Endothelial cell of umbilical vein (primary cell): Measurements from ENCODE around the gene FUT9. TPM values are rescaled to one million over a fixed set of nuclear protein-coding genes. Genes with fewer than 3 reads are reported as not detected.

Source experiments
- BruUV-seq: library from RNA; stranded (reverse); fragments of 400-500 nt; replicated peaks from 2 replicates; lab custom pipeline; 2021; lab: Mats Ljungman, UMichigan
- CTCF ChIA-PET: fragments of 300-600, 350-600 bp; sonication (Branson Sonifier 250); formaldehyde crosslinking; loops from one replicate; lab custom pipeline; 2021; ENCODE audit warnings: antibody characterized with exemption, inconsistent platforms; lab: Charles Lee
- POLR2A ChIA-PET: fragments of 300-600, 350-600 bp; sonication (Branson Sonifier 250); formaldehyde crosslinking; loops from one replicate; lab custom pipeline; 2021; ENCODE audit warnings: antibody characterized with exemption, inconsistent platforms; lab: Charles Lee
- DNase-seq: peaks from one replicate; pipeline ENCODE4 v3.0.0-alpha.2; 2011; ENCODE audit warnings: low read depth, low spot score
- FAIRE-seq: peaks from 2 replicates; lab custom pipeline; 2011; peaks lifted over from hg19 to GRCh38; lab: Jason Lieb, UNC
- H2AFZ ChIP-seq: 2 replicates; pipeline ENCODE4 v1.6.0; 2012; ENCODE audit warnings: low read depth, low read length, control low read depth, inconsistent platforms
- H3K27ac ChIP-seq: 2 replicates; pipeline ENCODE4 v1.5.1; 2011; ENCODE audit warnings: low read depth, mild to moderate bottlenecking, control low read depth, low read length, moderate library complexity; ENCODE audit not compliant: insufficient read depth
- H3K27me3 ChIP-seq, 2 experiments: 2 replicates each; pipeline versions ENCODE4 v1.6.0 to v1.6.1; 2011; ENCODE audit warnings: low read length in 2 of 2, mixed read lengths in 1 of 2; ENCODE audit not compliant: control insufficient read depth in 2 of 2, insufficient read depth in 2 of 2
- H3K36me3 ChIP-seq, 2 experiments: 2 replicates in 1 of 2; 3 replicates in 1 of 2; pipeline ENCODE4 v1.5.1; 2011; ENCODE audit warnings: low read length in 2 of 2, mild to moderate bottlenecking in 1 of 2, moderate library complexity in 1 of 2; ENCODE audit not compliant: control insufficient read depth in 2 of 2, insufficient read depth in 2 of 2; ENCODE audit errors: extremely low read depth in 1 of 2
- H3K4me1 ChIP-seq: 3 replicates; pipeline ENCODE4 v1.5.1; 2011; ENCODE audit warnings: mild to moderate bottlenecking, low read length; ENCODE audit not compliant: control insufficient read depth, insufficient read depth; ENCODE audit errors: extremely low read depth
- H3K4me2 ChIP-seq: 2 replicates; pipeline ENCODE4 v1.6.1; 2011; ENCODE audit warnings: low read length, control low read depth, mixed read lengths; ENCODE audit not compliant: insufficient read depth
- H3K4me3 ChIP-seq, 3 experiments: fragments of 200-600 bp in 1 of 3; sonication (generic), shearing (Covaris generic) in 1 of 3; replicated peaks in 1 of 3; 2 replicates each; pipeline ENCODE4 v1.5.1; 2011 to 2016; ENCODE audit warnings: control low read depth in 3 of 3, low read length in 3 of 3, mild to moderate bottlenecking in 2 of 3, inconsistent platforms in 1 of 3, low read depth in 1 of 3, moderate library complexity in 1 of 3; ENCODE audit not compliant: insufficient read depth in 1 of 3
- H3K79me2 ChIP-seq: 2 replicates; pipeline ENCODE4 v1.6.0; 2012; ENCODE audit warnings: low read length, inconsistent platforms; ENCODE audit not compliant: control insufficient read depth, insufficient read depth
- H3K9ac ChIP-seq: replicated peaks from 2 replicates; pipeline ENCODE3; 2011; ENCODE audit warnings: low read length, control low read depth; ENCODE audit not compliant: insufficient read depth; ENCODE audit errors: extremely low read depth
- H3K9me1 ChIP-seq: replicated peaks from 3 replicates; pipeline ENCODE4 v1.6.0; 2011; ENCODE audit warnings: mild to moderate bottlenecking, low read length; ENCODE audit not compliant: control insufficient read depth, insufficient read depth; ENCODE audit errors: extremely low read depth
- H3K9me3 ChIP-seq: replicated peaks from 2 replicates; pipeline ENCODE4 v1.5.1; 2012; ENCODE audit warnings: low read length, inconsistent platforms; ENCODE audit not compliant: control insufficient read depth, insufficient read depth
- H4K20me1 ChIP-seq: replicated peaks from 2 replicates; pipeline ENCODE3; 2011; ENCODE audit warnings: mild to moderate bottlenecking, low read length; ENCODE audit not compliant: control insufficient read depth, insufficient read depth; ENCODE audit errors: extremely low read depth
- CTCF ChIP-seq, 2 donors: IDR thresholded peaks; 1 replicate in 1 of 2; 2 replicates in 1 of 2; pipeline ENCODE4 v1.5.1; 2011; ENCODE audit warnings: low read length in 2 of 2, mild to moderate bottlenecking in 2 of 2, moderate library complexity in 2 of 2, control low read depth in 1 of 2, inconsistent platforms in 1 of 2, low read depth in 1 of 2; ENCODE audit not compliant: insufficient read depth in 1 of 2; ENCODE audit errors: extremely low read depth in 1 of 2
- EZH2 ChIP-seq: IDR thresholded peaks from 2 replicates; pipeline ENCODE4 v1.6.1; 2012; ENCODE audit warnings: borderline replicate concordance, low read depth, mild to moderate bottlenecking, moderate library complexity, low read length, inconsistent platforms; ENCODE audit not compliant: severe bottlenecking
- FOS ChIP-seq: IDR thresholded peaks from 2 replicates; pipeline ENCODE4 v1.6.1; 2011; ENCODE audit warnings: mild to moderate bottlenecking, low read length, moderate library complexity, borderline replicate concordance; ENCODE audit not compliant: insufficient read depth
- GATA2 ChIP-seq: IDR thresholded peaks from 2 replicates; pipeline ENCODE4 v1.7.0; 2011; ENCODE audit warnings: low read depth, mild to moderate bottlenecking, moderate library complexity, mixed read lengths, low read length; ENCODE audit not compliant: insufficient read length, insufficient read depth
- JUN ChIP-seq: IDR thresholded peaks from 2 replicates; pipeline ENCODE4 v1.6.1; 2011; ENCODE audit warnings: borderline replicate concordance, low read depth; ENCODE audit not compliant: insufficient read length, insufficient read depth
- MAX ChIP-seq: IDR thresholded peaks from 2 replicates; pipeline ENCODE4 v1.6.1; 2011; ENCODE audit not compliant: insufficient read depth, insufficient read length
- MYC ChIP-seq: IDR thresholded peaks from one replicate; pipeline ENCODE4 v1.6.1; 2011; ENCODE audit warnings: mild to moderate bottlenecking, low read depth, low read length
- POLR2A ChIP-seq: IDR thresholded peaks from 2 replicates; pipeline ENCODE4 v1.6.1; 2012; ENCODE audit warnings: low read depth, mild to moderate bottlenecking, control low read depth, low read length
- POLR2AphosphoS5 ChIP-seq: IDR thresholded peaks from 2 replicates; pipeline ENCODE4 v1.6.1; 2012; ENCODE audit warnings: low read depth, mild to moderate bottlenecking, control low read depth, low read length, moderate library complexity; ENCODE audit not compliant: insufficient read depth
- dilution Hi-C: fragments of 300-500 bp; cut with MboI; formaldehyde crosslinking; loops from one replicate; pipeline ENCODE4 v1.15.0; 2019; ENCODE audit warnings: low sequenced_read_pairs; ENCODE audit not compliant: extremely low pct_ligation_motif_present
- intact Hi-C: fragments of 100-400 bp; cut with micrococcal nuclease; formaldehyde crosslinking; loops from one replicate; pipeline ENCODE4 v1.10.0; 2022
- polyA plus RNA-seq, 4 experiments: library from polyadenylated mRNA; depleted of rRNA in 3 of 4; stranded (reverse) in 3 of 4; unstranded in 1 of 4; fragments of >200 nt; gene quantifications; 2 replicates each; pipeline versions ENCODE4 v1.2.1 to v1.2.3, GENCODE V29; 2011 to 2012; ENCODE audit warnings: missing spikeins in 1 of 4
- total RNA-seq: library from RNA; stranded (reverse); gene quantifications from 2 replicates; pipeline ENCODE4 v1.2.3, GENCODE V29; 2021

FUT9 gene
- total and polyA plus RNA-seq, 2 donors (not counting 3 experiments of a cell fraction or from before 2014, with no cell fraction given): not detected

- H3K79me2 ChIP-seq: no peaks in the 10 kb centered on the region
- no peak overlapping the region for H3K4me3 ChIP-seq
- no TSS peak for BruUV-seq
- no peak for FAIRE-seq
- H3K9ac ChIP-seq: no peak overlapping the region
- POLR2A ChIA-PET: no interaction called here
- no peaks in the 10 kb centered on the region for H3K9me1 ChIP-seq
- TF ChIP-seq JUN: no peak
- TF ChIP-seq GATA2: no peak
- no peak for TF ChIP-seq EZH2
- no peak for TF ChIP-seq MAX
- no peak for TF ChIP-seq MYC
- no peak for TF ChIP-seq POLR2A
- TF ChIP-seq FOS: no peak
- TF ChIP-seq CTCF (IDR thresholded peaks at IDR 0.05; ENCODE audit: extremely low read depth in 1 of 2, insufficient read depth in 1 of 2, low read depth in 1 of 2, low read length in 2 of 2): no peak
- TF ChIP-seq POLR2AphosphoS5: no peak
- no peaks in the 10 kb centered on the region for H3K36me3 ChIP-seq
- no peak overlapping the region for H2AFZ ChIP-seq
- H3K4me2 ChIP-seq: no peak overlapping the region
- CTCF ChIA-PET: no interaction called here
- H3K27me3 ChIP-seq: no peaks in the 10 kb centered on the region
- intact Hi-C loops: no loop called here
- DNase-seq: no peak
- dilution Hi-C loops: no loop called here
- H3K9me3 ChIP-seq: no peaks in the 10 kb centered on the region
- H3K27ac ChIP-seq: no peak overlapping the region
- H4K20me1 ChIP-seq: no peaks in the 10 kb centered on the region
- no peaks in the 10 kb centered on the region for H3K4me1 ChIP-seq
These were observed 180.9 kb downstream of the FUT9 start for GRCh38 chr6:96196633-96197032.
